Esophagus muscularis mucosa (tissue), 3 donors: ENCODE measurements around the gene KRT32.

Source experiments
- CTCF ChIP-seq, 3 experiments: fragments of 200-600 bp in 2 of 3; fragments of 450-650 bp in 1 of 3; sonication (generic) in 2 of 3; IDR thresholded peaks; one replicate each; pipeline ENCODE4 v1.5.1; 2017 to 2019; ENCODE audit warnings: antibody characterized with exemption in 3 of 3, mild to moderate bottlenecking in 2 of 3, moderate library complexity in 1 of 3
- POLR2A ChIP-seq: fragments of 450-650 bp; IDR thresholded peaks from one replicate; pipeline ENCODE4 v1.6.1; 2017; ENCODE audit warnings: antibody characterized with exemption, moderate library complexity, mild to moderate bottlenecking, low read depth

GRCh38 chr17:41417576-41418015, 49.6 kb downstream of the KRT32 start:
- TF ChIP-seq CTCF (IDR thresholded peaks at IDR 0.05), result no peak
- TF ChIP-seq POLR2A, result no peak
